Loucy (cell line): ENCODE data around the gene OR4D6.

Experiments used
- H2AFZ ChIP-seq: fragments of 200-600 bp; sonication (generic); 2 replicates; pipeline ENCODE4 v1.6.0; 2016; ENCODE audit warnings: antibody characterized with exemption, mild to moderate bottlenecking, low read length, moderate library complexity
- H3F3A ChIP-seq: fragments of 200-600 bp; 2 replicates; pipeline ENCODE4 v1.6.0; 2016; ENCODE audit warnings: antibody characterized with exemption, low read depth, mild to moderate bottlenecking
- H3K27me3 ChIP-seq: fragments of 200-600 bp; sonication (generic); 2 replicates; pipeline ENCODE4 v1.6.1; 2014; ENCODE audit warnings: low read length, mild to moderate bottlenecking; ENCODE audit not compliant: insufficient read depth, poor library complexity, severe bottlenecking
- H3K36me3 ChIP-seq: fragments of 200-600 bp; sonication (generic); 2 replicates; pipeline ENCODE4 v1.6.1; 2016; ENCODE audit warnings: low read length; ENCODE audit not compliant: insufficient read depth
- H3K4me1 ChIP-seq: fragments of 200-600 bp; sonication (generic); 2 replicates; pipeline ENCODE4 v1.5.1; 2014; ENCODE audit warnings: low read length, mild to moderate bottlenecking; ENCODE audit not compliant: insufficient read depth, poor library complexity, severe bottlenecking
- H3K4me2 ChIP-seq: fragments of 200-600 bp; sonication (generic); 2 replicates; pipeline ENCODE4 v1.6.0; 2014; ENCODE audit warnings: antibody characterized with exemption, low read length, low read depth, mild to moderate bottlenecking; ENCODE audit not compliant: poor library complexity, severe bottlenecking
- H3K4me3 ChIP-seq: fragments of 200-600 bp; sonication (generic); 2 replicates; pipeline ENCODE4 v1.5.1; 2014; ENCODE audit warnings: low read length, mild to moderate bottlenecking, mixed read lengths; ENCODE audit not compliant: poor library complexity, severe bottlenecking
- H3K79me2 ChIP-seq: fragments of 200-600 bp; sonication (generic); 2 replicates; pipeline ENCODE4 v1.6.1; 2014; ENCODE audit warnings: low read length; ENCODE audit not compliant: insufficient read depth
- H3K9ac ChIP-seq: fragments of 200-600 bp; sonication (generic); 2 replicates; pipeline ENCODE4 v1.6.0; 2014; ENCODE audit warnings: mild to moderate bottlenecking, low read depth, low read length, moderate library complexity; ENCODE audit not compliant: poor library complexity, severe bottlenecking
- H3K9me2 ChIP-seq: fragments of 200-600 bp; sonication (generic); replicated peaks from 2 replicates; pipeline ENCODE4 v1.6.1; 2016; ENCODE audit warnings: low read depth, low read length, mixed read lengths
- H3K9me3 ChIP-seq: fragments of 200-600 bp; sonication (generic); 2 replicates; pipeline ENCODE4 v1.6.1; 2014; ENCODE audit warnings: mild to moderate bottlenecking, antibody characterized with exemption, low read length, low read depth; ENCODE audit not compliant: insufficient read depth
- H4K20me1 ChIP-seq: fragments of 200-600 bp; sonication (generic); 2 replicates; pipeline ENCODE4 v1.6.0; 2014; ENCODE audit warnings: antibody characterized with exemption, low read length, mild to moderate bottlenecking; ENCODE audit not compliant: insufficient read depth, poor library complexity, severe bottlenecking
- EZH2phosphoT487 ChIP-seq: fragments of 200-600 bp; IDR thresholded peaks from 2 replicates; pipeline ENCODE4 v1.6.1; 2018; ENCODE audit warnings: antibody characterized with exemption, mild to moderate bottlenecking, moderate library complexity, borderline replicate concordance
- TF ChIP-seq, protein P1 (sequence below): fragments of 200-600 bp; sonication (generic); conservative IDR thresholded peaks from 2 replicates; pipeline ENCODE4 v1.5.1; 2014; ENCODE audit warnings: mild to moderate bottlenecking, antibody characterized with exemption, low read length

The OR4D6 gene

DNA sequence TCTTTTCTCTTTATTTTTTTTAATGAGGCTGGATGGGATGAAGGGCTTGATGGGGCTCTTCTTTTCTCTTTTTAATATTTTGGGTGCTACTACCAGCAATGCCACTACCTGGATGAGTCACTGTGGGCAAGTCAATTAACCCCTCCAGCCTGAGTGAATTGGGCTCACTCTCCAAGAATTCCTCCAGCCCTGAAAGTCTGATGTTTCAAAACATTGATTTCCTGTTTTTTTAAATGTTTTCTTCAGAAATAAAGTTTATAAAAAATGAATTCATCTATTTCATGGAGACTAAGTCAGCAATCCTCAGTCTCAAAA is 29.7 kb upstream of the OR4D6 start:
- no peak overlapping the region for H2AFZ ChIP-seq
- H3K4me1 ChIP-seq, result no peaks in the 10 kb centered on the region
- H3K9me3 ChIP-seq, result no peaks in the 10 kb centered on the region
- H3K4me2 ChIP-seq, result no peak overlapping the region
- TF ChIP-seq, protein P1, sequence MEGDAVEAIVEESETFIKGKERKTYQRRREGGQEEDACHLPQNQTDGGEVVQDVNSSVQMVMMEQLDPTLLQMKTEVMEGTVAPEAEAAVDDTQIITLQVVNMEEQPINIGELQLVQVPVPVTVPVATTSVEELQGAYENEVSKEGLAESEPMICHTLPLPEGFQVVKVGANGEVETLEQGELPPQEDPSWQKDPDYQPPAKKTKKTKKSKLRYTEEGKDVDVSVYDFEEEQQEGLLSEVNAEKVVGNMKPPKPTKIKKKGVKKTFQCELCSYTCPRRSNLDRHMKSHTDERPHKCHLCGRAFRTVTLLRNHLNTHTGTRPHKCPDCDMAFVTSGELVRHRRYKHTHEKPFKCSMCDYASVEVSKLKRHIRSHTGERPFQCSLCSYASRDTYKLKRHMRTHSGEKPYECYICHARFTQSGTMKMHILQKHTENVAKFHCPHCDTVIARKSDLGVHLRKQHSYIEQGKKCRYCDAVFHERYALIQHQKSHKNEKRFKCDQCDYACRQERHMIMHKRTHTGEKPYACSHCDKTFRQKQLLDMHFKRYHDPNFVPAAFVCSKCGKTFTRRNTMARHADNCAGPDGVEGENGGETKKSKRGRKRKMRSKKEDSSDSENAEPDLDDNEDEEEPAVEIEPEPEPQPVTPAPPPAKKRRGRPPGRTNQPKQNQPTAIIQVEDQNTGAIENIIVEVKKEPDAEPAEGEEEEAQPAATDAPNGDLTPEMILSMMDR, result no peak
- TF ChIP-seq EZH2phosphoT487, result no peak
- H3K79me2 ChIP-seq, result no peaks in the 10 kb centered on the region
- no peaks in the 10 kb centered on the region for H3K9me2 ChIP-seq
- H3K4me3 ChIP-seq, result no peak overlapping the region
- H3K27me3 ChIP-seq, result no peaks in the 10 kb centered on the region
- no peaks in the 10 kb centered on the region for H4K20me1 ChIP-seq
- H3F3A ChIP-seq, result no peaks in the 10 kb centered on the region
- H3K36me3 ChIP-seq, result no peaks in the 10 kb centered on the region
- no peak overlapping the region for H3K9ac ChIP-seq

DNA sequence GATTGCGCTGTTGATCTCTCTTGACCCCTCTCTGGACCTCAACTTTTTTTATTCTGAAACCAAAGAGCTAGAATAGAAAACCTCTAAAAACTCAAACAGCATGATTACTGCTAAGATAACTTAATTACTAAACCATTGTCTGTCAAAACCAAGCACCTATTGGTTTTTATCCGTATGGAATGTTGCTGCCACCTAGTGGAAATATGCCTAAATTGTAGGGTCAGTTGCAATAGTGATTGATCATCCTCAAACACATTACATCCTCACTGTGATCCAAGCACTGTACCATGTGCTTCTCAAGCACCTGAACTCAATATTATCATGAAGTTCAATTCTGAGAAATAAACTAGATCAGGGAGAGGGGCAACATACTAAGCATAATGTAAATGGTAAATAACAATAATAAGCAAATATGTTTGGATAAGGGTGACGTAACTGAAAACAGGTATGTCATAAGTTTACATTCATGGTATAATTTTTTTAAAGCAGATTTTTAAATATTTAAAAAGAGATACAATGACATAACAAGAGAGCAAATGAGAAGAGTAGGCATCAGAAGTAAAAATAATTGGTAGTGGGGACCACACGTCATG is 26.7 kb upstream of the OR4D6 start:
- Histone ChIP-seq H3K36me3 (no peaks in the 10 kb centered on the region), H3K9me3 (no peaks in the 10 kb centered on the region), H3K27me3 (no peaks in the 10 kb centered on the region), H2AFZ (no peak overlapping the region), H3K4me1 (no peaks in the 10 kb centered on the region), H3K4me3 (no peak overlapping the region), H3K9me2 (no peaks in the 10 kb centered on the region), H4K20me1 (no peaks in the 10 kb centered on the region), H3K9ac (no peak overlapping the region), H3F3A (no peaks in the 10 kb centered on the region), H3K4me2 (no peak overlapping the region), H3K79me2 (no peaks in the 10 kb centered on the region)
- TF ChIP-seq EZH2phosphoT487, result no peak
- TF ChIP-seq, protein P1, result peak; percentile 95

DNA sequence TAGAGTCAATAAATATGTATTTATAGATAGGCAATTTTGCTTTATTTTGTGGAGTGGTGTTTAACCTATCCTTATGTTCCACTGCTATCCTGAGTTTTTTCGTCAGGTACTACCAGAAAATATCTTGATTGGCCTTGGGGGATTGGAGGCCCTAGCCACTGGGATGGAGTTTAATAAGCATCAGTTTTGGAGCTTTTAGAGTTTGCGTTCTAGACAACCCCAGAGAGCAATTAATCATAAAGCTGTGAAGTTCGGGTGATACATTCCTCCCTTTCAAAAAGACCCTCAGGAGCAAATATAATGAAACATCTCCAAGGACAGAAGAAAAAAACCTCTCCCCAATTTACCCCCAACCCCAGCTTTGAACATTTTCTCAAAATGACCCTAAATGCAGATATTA is 20.6 kb upstream of the OR4D6 start, which contains the start of gene OR5A1:
TSS of gene OR5A1 (plus strand) at position 301 of the 400 bp plus-strand sequence. CDS start 6,700 bp downstream, outside the sequence.
- Histone ChIP-seq H3K9ac (no peak within 1 kb of the TSS), H3K4me3 (no peak within 1 kb of the TSS), H4K20me1 (no peaks in the 10 kb centered on the region), H3K36me3 (no peaks in the 10 kb centered on the region), H3K4me1 (no peaks in the 10 kb centered on the region), H3K9me2 (no peaks in the 10 kb centered on the region), H3K79me2 (no peaks in the 10 kb centered on the region), H3K27me3 (no peaks in the 10 kb centered on the region), H2AFZ (no peak within 1 kb of the TSS), H3K4me2 (no peak within 1 kb of the TSS), H3F3A (no peaks in the 10 kb centered on the region), H3K9me3 (no peaks in the 10 kb centered on the region)
- no peak for TF ChIP-seq EZH2phosphoT487
- TF ChIP-seq, protein P1, result no peak
